ENCODE data around the gene SPART. TPM values are rescaled to one million over a fixed set of nuclear protein-coding genes. Genes with fewer than 3 reads are reported as not detected.
"Not testable (repeated sequence)": the region's sequence is repeated elsewhere in the genome, so short reads cannot be mapped to it uniquely, and the experiment has no call there.

Gene SPART
- polyA plus RNA-seq, 2 of the 4 experiments (the other 2 are of a cell fraction): 33.9 to 37.0 TPM

GRCh38 chr13:36328821-36329220, 17.4 kb downstream of the SPART start:
- Histone ChIP-seq H3K4me1 (peaks cover 18% of the 10 kb centered on the region), H3K9me3 (no peaks in the 10 kb centered on the region), H3K4me2 (no peak overlapping the region), H3K27ac (no peak overlapping the region), H3K4me3 (no peak overlapping the region)
- 88% methylated on average over 2 of the region's 2 CpGs for WGBS (ENCODE audit: missing lambda C conversion rate)
- DNase-seq (ENCODE audit: low read depth in 1 of 2, low spot score in 1 of 2) (no peak), ATAC-seq (no peak), FAIRE-seq (no peak)
- CTCF ChIA-PET: no interaction called here
- TF ChIP-seq KDM1A (IDR thresholded peaks at IDR 0.05; ENCODE audit: low read depth) (no peak), ESRRA (IDR thresholded peaks at IDR 0.05; ENCODE audit: borderline replicate concordance, low read length) (no peak), REST (IDR thresholded peaks at IDR 0.05) (no peak)
- POLR2A ChIA-PET: no interaction called here

GRCh38 chr13:36325912-36326311, 20.3 kb downstream of the SPART start:
- no peaks in the 10 kb centered on the region for H3K9me3 ChIP-seq
- POLR2A ChIA-PET: no interaction called here
- DNase-seq (ENCODE audit: low read depth in 1 of 2, low spot score in 1 of 2) (no peak), FAIRE-seq (no peak), ATAC-seq (no peak)
- CTCF ChIA-PET: no interaction called here
- H3K4me3 ChIP-seq: no peak overlapping the region
- no peak for TF ChIP-seq ZNF302 (CRISPR knock-in tag; IDR thresholded peaks at IDR 0.05)
- no peak for TF ChIP-seq POLR2A (IDR thresholded peaks at IDR 0.05; ENCODE audit: low read length)
- no peak for TF ChIP-seq USF2 (IDR thresholded peaks at IDR 0.05)
- TF ChIP-seq HDAC2 (IDR thresholded peaks at IDR 0.05): no peak
- TF ChIP-seq EHMT2 (IDR thresholded peaks at IDR 0.05; ENCODE audit: low read depth): no peak
- TF ChIP-seq SMC3 (IDR thresholded peaks at IDR 0.05): no peak
- no peak for TF ChIP-seq CTCF (IDR thresholded peaks at IDR 0.05)
- no peak for TF ChIP-seq FOXS1 (CRISPR knock-in tag; IDR thresholded peaks at IDR 0.05)
- H3K27ac ChIP-seq: no peak overlapping the region
- no peak overlapping the region for H3K4me2 ChIP-seq
- 0 out of 3 replicates have a peak, but pooled peaks cover 5% of the 10 kb centered on the region for H3K4me1 ChIP-seq
- WGBS (ENCODE audit: missing lambda C conversion rate): 84% methylated on average over 1 of the region's 1 CpG

- DNase-seq (ENCODE audit: low read depth in 1 of 2, low spot score in 1 of 2); CTCF ChIA-PET; FAIRE-seq; H3K9me3 ChIP-seq; H3K4me1 ChIP-seq; H3K27ac ChIP-seq; POLR2A ChIA-PET; H3K4me3 ChIP-seq; H3K4me2 ChIP-seq; ATAC-seq: not testable (repeated sequence)
- WGBS (ENCODE audit: missing lambda C conversion rate): 89% methylated on average over 5 of the region's 5 CpGs
Measured at GRCh38 chr13:36324881-36325280, 21.3 kb downstream of the SPART start.

GRCh38 chr13:36323951-36324566, 22.1 kb downstream of the SPART start:
- POLR2A ChIA-PET: no interaction called here
- DNase-seq (ENCODE audit: low read depth in 1 of 2, low spot score in 1 of 2): peak in 1 of 2 experiments; percentile 41
- 0 out of 3 replicates have a peak, but pooled peaks cover 5% of the 10 kb centered on the region for H3K4me1 ChIP-seq
- no peaks in the 10 kb centered on the region for H3K9me3 ChIP-seq
- no peak for FAIRE-seq
- no peak overlapping the region for H3K27ac ChIP-seq
- peak overlapping the region; percentile 33; the same call in 1 of the 3 replicates for H3K4me2 ChIP-seq
- 76% methylated on average over 1 of the region's 1 CpG for WGBS (ENCODE audit: missing lambda C conversion rate)
- TF ChIP-seq PBX3 (IDR thresholded peaks at IDR 0.05): no peak
- TF ChIP-seq GATA3 (IDR thresholded peaks at IDR 0.05; ENCODE audit: borderline replicate concordance): 0 out of 2 replicates have a peak, but pooled peaks have one; percentile 33
- no peak for TF ChIP-seq NR3C1 (IDR thresholded peaks at IDR 0.05)
- peak; percentile 64 to 69; a peak in 5 of 6 replicates for ATAC-seq
- CTCF ChIA-PET: no interaction called here
- H3K4me3 ChIP-seq: no peak overlapping the region
